Stomach (tissue), 9 donors: ENCODE measurements around the gene CRTC3. TPM values are rescaled to one million over a fixed set of nuclear protein-coding genes. Genes with fewer than 3 reads are reported as not detected.
"Not testable (repeated sequence)": the region's sequence is repeated elsewhere in the genome, so short reads cannot be mapped to it uniquely, and the experiment has no call there.

ENCODE experiments used
- DNase-seq, 2 donors: peaks; one replicate each; pipeline versions ENCODE4 v3.0.0 to v3.0.0-alpha.2; 2013 to 2019
- H3K27ac ChIP-seq, 5 donors: fragments of 200-600 bp in 4 of 5; sonication (generic) in 4 of 5; one replicate each; pipeline ENCODE4 v1.5.1; 2013 to 2019; ENCODE audit warnings: mild to moderate bottlenecking in 1 of 5, moderate library complexity in 1 of 5
- H3K27me3 ChIP-seq, 3 donors: fragments of 200-600 bp; sonication (generic); one replicate each; pipeline ENCODE4 v1.5.1; 2017 to 2019; ENCODE audit warnings: mixed run types in 1 of 3
- H3K36me3 ChIP-seq, 4 donors: fragments of 200-600 bp; sonication (generic); 1 replicate in 3 of 4; 2 replicates in 1 of 4; pipeline ENCODE4 v1.5.1; 2016 to 2019
- H3K4me1 ChIP-seq, 4 donors: fragments of 200-600 bp; sonication (generic); one replicate each; pipeline ENCODE4 v1.5.1; 2016 to 2019
- H3K4me3 ChIP-seq, 4 donors: fragments of 200-600 bp; sonication (generic) in 3 of 4; one replicate each; pipeline ENCODE4 v1.5.1; 2016 to 2019; ENCODE audit warnings: mild to moderate bottlenecking in 1 of 4
- H3K9me3 ChIP-seq, 4 donors: fragments of 200-600 bp; sonication (generic); one replicate each; pipeline ENCODE4 v1.5.1; 2016 to 2019
- EP300 ChIP-seq: sonication (generic); formaldehyde crosslinking; IDR thresholded peaks from one replicate; pipeline ENCODE4 v1.6.1; 2017; ENCODE audit warnings: antibody characterized with exemption
- POLR2A ChIP-seq, 4 donors: fragments of 450-650 bp; IDR thresholded peaks; one replicate each; pipeline ENCODE4 v1.6.1; 2016; ENCODE audit warnings: antibody characterized with exemption in 4 of 4, control low read depth in 2 of 4, mild to moderate bottlenecking in 1 of 4, moderate library complexity in 1 of 4
- POLR2AphosphoS5 ChIP-seq, 3 donors: sonication (generic); formaldehyde crosslinking; IDR thresholded peaks; one replicate each; pipeline ENCODE4 v1.6.1; 2016; ENCODE audit warnings: antibody characterized with exemption in 3 of 3
- WGBS, 5 donors: extraction: QIAGEN DNeasy Blood & Tissue Kit in 3 of 5; methylation state at CpG; one replicate each; pipeline versions ENCODE4 v1.1.5 to v1.1.7; 2013 to 2018; 5-methylcytosine and 5-hydroxymethylcytosine counted together
- intact Hi-C: fragments of 100-400 bp; cut with DNase I; formaldehyde crosslinking; loops from one replicate; pipeline ENCODE4 v1.15.1; 2023; ENCODE audit warnings: low total_unique reads
- polyA plus RNA-seq, 3 donors: library from polyadenylated mRNA; stranded (reverse); fragments of 200-250 nt; gene quantifications; one replicate each; pipeline ENCODE4 v1.2.3, GENCODE V29; 2013
- total RNA-seq, 5 donors: library from RNA; depleted of rRNA; stranded (reverse); fragments of >200 nt; gene quantifications; one replicate each; pipeline versions ENCODE4 v1.1.0 to v1.2.3, GENCODE V29; 2014 to 2016
- TF ChIP-seq, protein P1 (sequence below), 7 experiments: fragments of 450-650 bp in 4 of 7; fragments of 200-600 bp in 3 of 7; sonication (generic) in 3 of 7; IDR thresholded peaks; one replicate each; pipeline ENCODE4 v1.5.1; 2016 to 2019; ENCODE audit warnings: antibody characterized with exemption in 7 of 7, control low read depth in 2 of 7, mild to moderate bottlenecking in 1 of 7
- donor health status: healthy with polysubstance abuse.
- donor health status: Bipolar disorder and iron deficiency.
- donor health status: healthy.

Gene CRTC3
- total and polyA plus RNA-seq, 8 donors = 8.2 to 47.7 (median 14.5) TPM

DNA sequence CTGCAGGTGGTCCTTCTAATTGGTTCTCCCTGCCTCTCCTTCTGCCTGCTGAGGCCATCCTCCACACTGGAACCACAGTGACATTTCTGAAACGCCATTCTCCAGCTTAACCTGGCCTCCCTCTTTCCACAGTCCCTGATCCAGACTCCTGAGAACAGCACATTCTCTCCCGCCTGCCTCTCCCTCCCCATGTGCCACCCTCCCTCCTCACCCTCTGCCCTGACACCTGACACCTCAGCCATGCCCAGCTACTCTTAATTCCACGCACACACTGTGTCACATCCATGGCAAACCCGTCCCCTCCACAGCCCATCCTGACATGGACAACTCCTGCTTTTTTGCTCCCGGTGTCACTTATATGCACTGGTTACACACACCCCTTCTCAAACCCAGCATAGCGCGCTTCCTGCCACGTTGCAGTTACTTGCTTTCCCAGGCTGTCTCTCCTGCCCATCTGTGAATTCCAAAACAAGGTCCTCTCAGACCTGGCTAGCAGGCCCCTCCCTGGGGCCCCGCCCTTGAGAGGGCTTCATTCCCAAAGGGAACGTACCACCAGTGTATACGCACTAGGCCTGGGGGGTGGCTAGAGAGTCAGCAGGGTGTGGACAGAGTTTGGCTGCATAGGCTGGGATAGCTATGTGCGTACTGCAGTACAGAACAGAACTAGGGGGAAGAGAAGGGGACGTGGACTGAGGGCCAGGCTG, 94.7 kb downstream of the CRTC3 start:
- DNase-seq = peak in 1 of 2 donors; percentile 51
- H3K4me3 ChIP-seq = no peak overlapping the region
- intact Hi-C loops = no loop called here
- no peaks in the 10 kb centered on the region for H3K27me3 ChIP-seq
- H3K9me3 ChIP-seq = no peaks in the 10 kb centered on the region
- no peaks in the 10 kb centered on the region for H3K4me1 ChIP-seq
- H3K27ac ChIP-seq = peak overlapping the region in 1 of 5 donors; percentile 34
- no peak for TF ChIP-seq POLR2AphosphoS5 (IDR thresholded peaks at IDR 0.05)
- no peak for TF ChIP-seq EP300
- TF ChIP-seq, protein P1, sequence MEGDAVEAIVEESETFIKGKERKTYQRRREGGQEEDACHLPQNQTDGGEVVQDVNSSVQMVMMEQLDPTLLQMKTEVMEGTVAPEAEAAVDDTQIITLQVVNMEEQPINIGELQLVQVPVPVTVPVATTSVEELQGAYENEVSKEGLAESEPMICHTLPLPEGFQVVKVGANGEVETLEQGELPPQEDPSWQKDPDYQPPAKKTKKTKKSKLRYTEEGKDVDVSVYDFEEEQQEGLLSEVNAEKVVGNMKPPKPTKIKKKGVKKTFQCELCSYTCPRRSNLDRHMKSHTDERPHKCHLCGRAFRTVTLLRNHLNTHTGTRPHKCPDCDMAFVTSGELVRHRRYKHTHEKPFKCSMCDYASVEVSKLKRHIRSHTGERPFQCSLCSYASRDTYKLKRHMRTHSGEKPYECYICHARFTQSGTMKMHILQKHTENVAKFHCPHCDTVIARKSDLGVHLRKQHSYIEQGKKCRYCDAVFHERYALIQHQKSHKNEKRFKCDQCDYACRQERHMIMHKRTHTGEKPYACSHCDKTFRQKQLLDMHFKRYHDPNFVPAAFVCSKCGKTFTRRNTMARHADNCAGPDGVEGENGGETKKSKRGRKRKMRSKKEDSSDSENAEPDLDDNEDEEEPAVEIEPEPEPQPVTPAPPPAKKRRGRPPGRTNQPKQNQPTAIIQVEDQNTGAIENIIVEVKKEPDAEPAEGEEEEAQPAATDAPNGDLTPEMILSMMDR (IDR thresholded peaks at IDR 0.05) = no peak
- no peak for TF ChIP-seq POLR2A (IDR thresholded peaks at IDR 0.05)
- peaks cover 57 to 97% (median 93%) of the 10 kb centered on the region in 4 donors for H3K36me3 ChIP-seq
- WGBS, 5 donors = 74 to 85% (median 80%) methylated on average over 13 of the region's 13 CpGs

DNA sequence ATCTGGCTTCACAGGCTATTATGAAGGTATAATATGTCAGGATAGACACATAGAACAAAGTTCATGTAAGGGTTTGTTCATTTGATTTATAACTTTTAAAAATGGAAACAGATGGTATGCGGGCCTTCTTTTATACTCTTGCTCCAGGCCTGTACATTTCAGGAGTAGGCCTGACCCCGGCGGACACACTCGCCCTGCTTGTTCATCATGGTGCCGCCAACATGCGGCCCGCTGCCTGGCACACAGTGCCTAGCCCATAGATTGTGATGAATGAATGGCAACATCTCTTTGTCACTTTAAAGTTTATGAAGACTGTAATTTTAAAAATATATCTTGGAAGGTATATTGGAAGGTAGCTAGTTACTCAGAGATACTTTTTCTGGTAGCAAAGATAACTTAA, 95.3 kb downstream of the CRTC3 start:
- H3K36me3 ChIP-seq = peaks cover 57 to 97% (median 93%) of the 10 kb centered on the region in 4 donors
- H3K4me3 ChIP-seq = no peak overlapping the region
- intact Hi-C loops = no loop called here
- no peaks in the 10 kb centered on the region for H3K27me3 ChIP-seq
- no peaks in the 10 kb centered on the region for H3K4me1 ChIP-seq
- H3K9me3 ChIP-seq = no peaks in the 10 kb centered on the region
- TF ChIP-seq, protein P1 (IDR thresholded peaks at IDR 0.05) = no peak
- TF ChIP-seq EP300 (no peak), POLR2A (IDR thresholded peaks at IDR 0.05) (no peak), POLR2AphosphoS5 (IDR thresholded peaks at IDR 0.05) (no peak)
- no peak for DNase-seq
- H3K27ac ChIP-seq = no peak overlapping the region
- whole genome bisulfite sequencing, 5 donors = 84 to 96% (median 88%) methylated on average over 7 of the region's 7 CpGs

DNA sequence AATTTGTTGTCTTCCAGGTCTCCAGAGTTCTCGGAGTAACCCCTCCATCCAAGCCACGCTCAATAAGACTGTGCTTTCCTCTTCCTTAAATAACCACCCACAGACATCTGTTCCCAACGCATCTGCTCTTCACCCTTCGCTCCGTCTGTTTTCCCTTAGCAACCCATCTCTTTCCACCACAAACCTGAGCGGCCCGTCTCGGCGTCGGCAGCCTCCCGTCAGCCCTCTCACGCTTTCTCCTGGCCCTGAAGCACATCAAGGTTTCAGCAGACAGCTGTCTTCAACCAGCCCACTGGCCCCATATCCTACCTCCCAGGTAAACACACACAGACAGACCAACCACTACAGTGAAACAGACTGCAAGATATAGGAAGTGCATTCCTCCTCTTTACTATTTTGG, 99.5 kb downstream of the CRTC3 start:
- H3K4me1 ChIP-seq = no peaks in the 10 kb centered on the region
- peaks cover 45 to 93% (median 92%) of the 10 kb centered on the region in 4 donors for H3K36me3 ChIP-seq
- 92 to 97% (median 95%) methylated on average over 12 of the region's 12 CpGs for WGBS, 5 donors
- DNase-seq = no peak
- no peaks in the 10 kb centered on the region for H3K9me3 ChIP-seq
- intact Hi-C loops = no loop called here
- no peak overlapping the region for H3K4me3 ChIP-seq
- no peaks in the 10 kb centered on the region for H3K27me3 ChIP-seq
- no peak overlapping the region for H3K27ac ChIP-seq
- TF ChIP-seq EP300 (no peak), POLR2A (IDR thresholded peaks at IDR 0.05) (no peak)

DNA sequence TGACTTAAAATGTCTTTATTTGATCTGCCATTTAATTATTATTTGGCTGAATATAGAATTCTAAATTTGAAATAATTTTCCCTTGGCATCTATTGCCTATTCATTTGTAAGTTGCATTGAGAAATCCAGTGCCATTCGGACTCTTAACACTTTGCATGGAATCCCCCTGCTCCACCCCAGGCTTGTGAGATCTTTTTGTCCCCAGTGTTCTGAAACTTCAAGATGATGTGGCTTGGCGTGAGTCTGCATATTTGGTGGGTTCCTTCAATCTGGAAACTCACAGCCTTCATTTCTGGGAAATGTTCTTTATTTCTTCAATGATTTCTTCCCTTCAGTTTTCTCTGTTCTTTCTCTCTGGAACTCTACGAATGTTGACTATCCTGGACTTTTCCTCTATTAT, 103.6 kb downstream of the CRTC3 start:
- H3K9me3 ChIP-seq = no peaks in the 10 kb centered on the region
- no peak for DNase-seq
- H3K4me3 ChIP-seq = no peak overlapping the region
- H3K27ac ChIP-seq = no peak overlapping the region
- H3K27me3 ChIP-seq = no peaks in the 10 kb centered on the region
- TF ChIP-seq POLR2A (IDR thresholded peaks at IDR 0.05) = no peak
- no peak for TF ChIP-seq EP300
- TF ChIP-seq POLR2AphosphoS5 (IDR thresholded peaks at IDR 0.05) = no peak
- TF ChIP-seq, protein P1 (IDR thresholded peaks at IDR 0.05) = no peak
- WGBS, 5 donors = 80 to 95% (median 88%) methylated on average over 3 of the region's 3 CpGs
- H3K36me3 ChIP-seq = peaks cover 31 to 78% (median 74%) of the 10 kb centered on the region in 4 donors
- intact Hi-C loops = no loop called here
- H3K4me1 ChIP-seq = no peaks in the 10 kb centered on the region

DNA sequence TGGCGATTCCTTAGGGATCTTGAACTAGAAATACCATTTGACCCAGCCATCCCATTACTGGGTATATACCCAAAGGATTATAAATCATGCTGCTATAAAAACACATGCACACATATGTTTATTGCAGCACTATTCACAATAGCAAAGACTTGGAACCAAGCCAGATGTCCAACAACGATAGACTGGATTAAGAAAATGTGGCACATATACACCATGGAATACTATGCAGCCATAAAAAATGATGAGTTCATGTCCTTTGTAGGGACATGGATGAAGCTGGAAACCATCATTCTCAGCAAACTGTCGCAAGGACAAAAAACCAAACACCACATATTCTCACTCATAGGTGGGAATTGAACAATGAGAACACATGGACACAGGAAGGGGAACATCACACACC, 107.3 kb downstream of the CRTC3 start:
- H3K4me1 ChIP-seq, H3K4me3 ChIP-seq, DNase-seq, H3K27ac ChIP-seq, H3K9me3 ChIP-seq, H3K27me3 ChIP-seq, intact Hi-C loops: not testable (repeated sequence)
- peaks cover 34 to 81% (median 76%) of the 10 kb centered on the region in 4 donors for H3K36me3 ChIP-seq
- WGBS, 5 donors = 60 to 92% (median 67%) methylated on average over 2 to 3 of the region's 3 CpGs
